Sigmoid colon (tissue), 3 donors: ENCODE measurements around the gene POMT1.

Experiments used
- POLR2A ChIP-seq, 2 donors: fragments of 450-650 bp; IDR thresholded peaks; one replicate each; pipeline ENCODE4 v1.6.1; 2016; ENCODE audit warnings: antibody characterized with exemption in 2 of 2, mild to moderate bottlenecking in 2 of 2, moderate library complexity in 2 of 2
- TF ChIP-seq, protein P1 (sequence below), 4 experiments: fragments of 450-650 bp in 3 of 4; fragments of 200-600 bp in 1 of 4; IDR thresholded peaks; one replicate each; pipeline ENCODE4 v1.5.1; 2016 to 2019; ENCODE audit warnings: antibody characterized with exemption in 4 of 4, mild to moderate bottlenecking in 3 of 4, moderate library complexity in 2 of 4

DNA sequence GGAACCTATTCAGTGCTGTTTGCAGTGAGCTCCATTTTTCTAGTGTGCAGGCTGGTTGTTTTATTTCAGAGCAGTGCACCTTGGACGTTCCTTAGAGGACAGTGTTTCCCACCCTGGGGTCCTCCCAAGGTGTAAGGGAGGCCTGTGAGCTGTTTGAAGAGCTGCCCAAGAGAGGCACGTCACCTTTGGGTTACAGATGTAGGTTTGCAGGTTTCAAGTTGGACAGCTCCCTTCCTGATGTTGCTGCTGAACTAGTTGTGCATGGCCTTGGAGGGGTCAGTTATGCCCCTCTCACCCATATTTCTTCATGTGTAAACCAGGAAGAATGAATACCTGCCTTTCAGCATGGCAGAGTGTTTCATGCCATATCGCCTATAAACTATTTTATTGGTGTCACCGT, 34.7 kb upstream of the POMT1 start:
- TF ChIP-seq, protein P1, sequence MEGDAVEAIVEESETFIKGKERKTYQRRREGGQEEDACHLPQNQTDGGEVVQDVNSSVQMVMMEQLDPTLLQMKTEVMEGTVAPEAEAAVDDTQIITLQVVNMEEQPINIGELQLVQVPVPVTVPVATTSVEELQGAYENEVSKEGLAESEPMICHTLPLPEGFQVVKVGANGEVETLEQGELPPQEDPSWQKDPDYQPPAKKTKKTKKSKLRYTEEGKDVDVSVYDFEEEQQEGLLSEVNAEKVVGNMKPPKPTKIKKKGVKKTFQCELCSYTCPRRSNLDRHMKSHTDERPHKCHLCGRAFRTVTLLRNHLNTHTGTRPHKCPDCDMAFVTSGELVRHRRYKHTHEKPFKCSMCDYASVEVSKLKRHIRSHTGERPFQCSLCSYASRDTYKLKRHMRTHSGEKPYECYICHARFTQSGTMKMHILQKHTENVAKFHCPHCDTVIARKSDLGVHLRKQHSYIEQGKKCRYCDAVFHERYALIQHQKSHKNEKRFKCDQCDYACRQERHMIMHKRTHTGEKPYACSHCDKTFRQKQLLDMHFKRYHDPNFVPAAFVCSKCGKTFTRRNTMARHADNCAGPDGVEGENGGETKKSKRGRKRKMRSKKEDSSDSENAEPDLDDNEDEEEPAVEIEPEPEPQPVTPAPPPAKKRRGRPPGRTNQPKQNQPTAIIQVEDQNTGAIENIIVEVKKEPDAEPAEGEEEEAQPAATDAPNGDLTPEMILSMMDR (IDR thresholded peaks at IDR 0.05) = no peak
- TF ChIP-seq POLR2A (IDR thresholded peaks at IDR 0.05) = no peak
